SK-MEL-5 (cell line): ENCODE results near the gene NRXN3. TPM values are rescaled to one million over a fixed set of nuclear protein-coding genes. Genes with fewer than 3 reads are reported as not detected.

Source experiments
- DNase-seq: peaks from one replicate; pipeline ENCODE4 v3.0.0-alpha.2; 2016; ENCODE audit warnings: low read depth, low spot score
- in situ Hi-C: cut with HindIII; loops from 2 replicates; pipeline ENCODE4 v1.10.0; 2016; ENCODE audit warnings: low sequenced_read_pairs, high pct_unique_total_duplicates, low pct_unique_long_range_greater_than_20kb
- polyA plus RNA-seq, 2 experiments: library from polyadenylated mRNA; depleted of rRNA; stranded (reverse); fragments of >200 nt; gene quantifications; 2 replicates each; pipeline ENCODE4 v1.2.3, GENCODE V29; 2015
- total RNA-seq: library from RNA; depleted of rRNA; stranded (reverse); fragments of >200 nt; shearing (Covaris generic); gene quantifications from 2 replicates; pipeline ENCODE4 v1.2.3, GENCODE V29; 2014; rRNA removed

Gene NRXN3
- 0.03 and 1.4 TPM in 2 replicates for total RNA-seq
- 1.8 and 4.0 TPM in 2 replicates for polyA plus RNA-seq (2015; cell fraction: cytosol; rRNA removed)
- 4.0 and 4.1 TPM in 2 replicates for polyA plus RNA-seq (2015; cell fraction: nucleus; rRNA removed)

DNA sequence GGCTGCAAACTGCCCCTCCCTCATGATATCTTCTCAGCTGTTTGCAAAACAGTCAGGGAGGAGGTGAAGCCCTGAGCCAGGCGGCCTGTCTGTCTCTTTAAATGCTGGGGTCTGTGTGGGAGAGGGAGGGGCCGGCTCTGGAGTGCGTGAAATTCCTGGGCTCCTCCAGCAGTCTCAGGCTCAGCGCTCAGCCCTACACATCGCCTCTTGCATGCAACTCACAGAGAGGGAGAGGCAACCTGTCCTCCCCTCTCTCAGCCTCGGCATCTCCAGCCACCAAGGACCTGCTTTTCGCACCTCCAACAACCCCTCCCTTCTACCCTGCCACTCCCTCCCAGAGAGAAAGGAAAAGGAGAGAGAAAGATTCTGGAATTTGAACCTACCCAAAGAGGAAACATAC lies at the start of gene NRXN3:
NRXN3 (plus strand) TSS at position 171 of the 400 bp plus-strand sequence. CDS start 72,721 bp downstream, outside the sequence.
- in situ Hi-C loops = no loop called here
- DNase-seq = peak; percentile 30

DNA sequence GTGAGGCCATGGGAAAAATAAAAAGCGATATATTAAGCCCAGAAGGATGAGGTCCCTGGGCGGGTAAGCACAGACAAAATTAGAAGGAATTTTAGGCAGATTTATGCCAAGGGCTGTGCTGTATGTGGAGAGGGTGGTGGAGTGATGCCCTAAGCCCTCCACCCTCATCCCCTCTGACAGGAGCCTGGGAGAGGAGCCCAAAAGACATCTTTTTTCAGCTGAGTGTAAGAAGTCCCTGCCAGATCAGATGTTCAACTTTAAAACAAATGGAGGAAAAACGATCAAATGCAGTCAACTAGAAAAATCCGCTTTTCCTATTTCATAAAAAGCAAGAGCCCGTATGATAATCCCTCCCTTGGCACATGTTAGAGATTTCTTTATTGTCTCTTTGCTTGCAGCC lies 47.7 kb upstream of the NRXN3 start:
- in situ Hi-C loops = no loop called here
- DNase-seq = no peak

DNA sequence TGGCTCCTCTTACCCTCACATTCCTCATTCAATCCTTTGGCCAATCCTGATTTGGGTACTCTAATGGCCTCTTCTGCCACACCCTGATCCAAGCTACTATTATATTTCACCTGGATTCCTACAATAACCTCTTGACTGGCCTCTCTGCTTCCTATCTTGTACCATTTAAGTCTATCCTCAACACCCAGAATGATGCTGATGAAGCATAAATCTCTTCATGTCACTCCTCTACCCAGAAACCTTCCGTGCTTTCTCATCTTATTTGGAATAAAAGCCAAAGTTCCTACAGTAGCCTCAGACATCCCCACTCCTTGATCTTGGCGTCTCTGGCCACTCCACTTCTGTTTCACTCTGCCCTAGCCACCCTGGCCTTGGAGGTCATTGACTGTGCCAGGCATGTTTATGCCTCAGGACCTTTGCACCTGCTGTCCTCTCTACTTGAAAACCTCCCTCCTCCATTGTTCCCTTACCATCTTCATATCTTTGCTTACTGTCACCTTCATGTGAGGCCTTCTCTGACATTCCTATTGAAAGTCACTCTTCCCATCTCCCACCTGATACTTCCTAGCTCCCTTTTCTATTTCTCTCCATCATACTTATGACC lies 46.4 kb upstream of the NRXN3 start:
- in situ Hi-C loops = no loop called here
- DNase-seq = no peak

DNA sequence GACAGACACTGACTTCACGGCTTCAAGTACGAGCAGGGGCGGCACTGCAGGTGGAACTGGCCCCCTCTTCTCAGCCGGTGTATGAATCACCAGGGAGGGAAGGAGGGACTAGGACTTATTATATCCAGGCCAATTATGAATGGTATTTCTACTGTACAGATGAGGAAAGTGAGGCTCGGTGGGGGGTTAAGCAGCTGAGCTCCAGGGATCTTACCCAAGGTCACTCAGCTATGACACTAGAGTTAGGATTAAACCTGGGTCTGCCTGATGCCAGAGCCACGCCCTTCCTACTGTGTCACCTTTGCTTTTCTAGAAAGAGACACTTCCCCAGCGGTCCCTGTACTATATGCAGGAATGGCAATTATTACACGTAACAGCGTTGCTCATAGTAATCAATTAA lies 42.2 kb upstream of the NRXN3 start:
- in situ Hi-C loops = no loop called here
- DNase-seq = no peak

DNA sequence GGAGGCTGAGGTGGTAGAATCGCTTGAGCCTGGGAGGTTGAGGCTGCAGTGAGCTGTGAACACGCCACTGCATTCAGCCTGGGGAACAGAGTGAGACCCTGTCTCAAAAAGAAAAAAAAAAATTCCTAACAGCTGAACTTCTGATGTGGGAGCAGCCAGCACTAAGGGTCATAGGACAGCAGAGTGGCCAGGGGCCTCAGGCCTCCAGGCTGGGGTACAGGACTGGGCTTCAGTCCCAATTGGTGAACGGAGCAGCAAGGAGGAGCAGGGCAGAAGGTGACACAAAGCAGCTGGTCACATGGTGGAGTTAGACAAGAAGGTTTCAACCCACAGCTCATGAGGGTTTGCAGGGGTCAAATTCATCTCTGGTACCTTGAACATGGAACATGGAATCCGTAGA lies 40.8 kb upstream of the NRXN3 start:
- DNase-seq = no peak
- in situ Hi-C loops = no loop called here

DNA sequence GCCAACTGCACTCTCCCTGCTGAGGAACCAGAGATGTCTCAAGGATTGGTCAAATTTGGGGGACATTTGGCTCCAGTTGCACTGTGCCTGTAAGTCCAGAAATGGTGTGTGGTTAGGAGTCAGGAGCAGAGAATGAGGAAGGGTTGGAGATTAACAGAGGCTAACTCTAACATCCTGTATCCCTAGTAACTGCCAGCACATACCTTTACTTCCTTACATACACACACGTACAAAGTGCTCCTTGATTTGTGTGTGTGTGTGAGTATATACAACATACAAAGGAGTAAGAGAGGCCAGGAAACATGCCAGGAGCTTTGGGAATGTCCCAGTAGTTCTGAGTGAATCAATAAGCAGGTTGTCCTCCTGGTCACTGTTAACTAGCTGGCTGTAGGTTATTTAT lies 39.8 kb upstream of the NRXN3 start:
- in situ Hi-C loops = no loop called here
- DNase-seq = no peak

DNA sequence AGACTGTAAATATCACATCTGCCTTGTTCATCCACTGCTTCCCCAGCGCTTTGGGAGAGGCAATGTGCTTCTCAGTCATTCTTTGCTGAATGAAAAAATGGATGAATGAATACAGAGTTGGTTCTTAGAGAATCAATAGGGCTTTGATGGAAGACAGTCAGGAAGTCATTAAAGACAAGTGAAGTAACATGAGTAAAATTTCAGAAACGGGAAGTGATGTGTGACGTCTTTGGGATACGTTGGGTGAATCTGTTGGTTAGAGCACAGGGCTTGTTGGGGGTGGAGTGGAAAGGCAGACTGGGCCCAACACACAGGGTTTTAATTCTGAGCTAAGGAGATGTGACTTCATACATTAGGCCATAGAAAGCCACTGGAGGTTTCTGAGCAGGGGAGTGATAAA lies 39.0 kb upstream of the NRXN3 start:
- peak; percentile 50 for DNase-seq
- in situ Hi-C loops = no loop called here

DNA sequence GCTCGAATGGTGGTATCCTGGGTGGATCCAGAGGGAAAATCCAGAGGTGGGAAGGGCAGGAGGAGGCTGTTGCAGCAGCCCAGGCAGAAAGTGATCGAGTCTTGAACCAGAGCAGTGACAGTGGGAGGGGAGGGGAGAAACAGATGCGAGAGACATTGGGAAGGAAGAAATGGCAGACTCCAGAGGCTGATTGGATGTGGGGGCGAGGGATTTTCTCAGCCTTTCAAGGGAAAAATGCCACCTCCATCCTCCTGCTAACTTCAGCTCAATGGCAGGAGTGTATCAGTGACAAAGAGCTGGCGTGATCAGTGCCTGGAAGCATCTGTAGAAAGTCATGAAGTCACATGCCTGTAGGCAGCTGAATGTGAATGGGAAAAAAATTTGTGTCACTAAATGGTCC lies 38.6 kb upstream of the NRXN3 start:
- in situ Hi-C loops = no loop called here
- no peak for DNase-seq

DNA sequence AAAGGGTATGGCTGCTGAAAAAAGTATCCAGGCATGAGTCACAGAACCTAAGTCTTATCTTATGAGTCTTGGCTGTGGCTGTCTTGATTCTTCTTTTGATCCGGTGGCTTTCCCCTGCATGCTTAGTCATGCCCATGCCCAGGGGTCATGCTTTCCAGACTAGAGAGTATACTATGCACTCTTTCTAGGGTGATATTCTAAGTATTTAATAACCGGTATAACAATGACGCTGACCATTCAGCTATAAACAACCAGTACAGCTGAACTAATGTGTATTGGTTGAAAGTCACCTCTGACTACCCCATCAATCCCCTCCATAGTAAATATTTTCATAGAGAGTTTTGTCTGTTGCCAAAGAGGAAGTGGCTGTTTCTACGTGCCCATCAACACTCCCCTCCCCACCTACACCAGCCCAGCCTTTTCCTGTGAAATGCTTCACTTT lies 34.7 kb upstream of the NRXN3 start:
- peak; percentile 22 for DNase-seq
- in situ Hi-C loops = no loop called here

DNA sequence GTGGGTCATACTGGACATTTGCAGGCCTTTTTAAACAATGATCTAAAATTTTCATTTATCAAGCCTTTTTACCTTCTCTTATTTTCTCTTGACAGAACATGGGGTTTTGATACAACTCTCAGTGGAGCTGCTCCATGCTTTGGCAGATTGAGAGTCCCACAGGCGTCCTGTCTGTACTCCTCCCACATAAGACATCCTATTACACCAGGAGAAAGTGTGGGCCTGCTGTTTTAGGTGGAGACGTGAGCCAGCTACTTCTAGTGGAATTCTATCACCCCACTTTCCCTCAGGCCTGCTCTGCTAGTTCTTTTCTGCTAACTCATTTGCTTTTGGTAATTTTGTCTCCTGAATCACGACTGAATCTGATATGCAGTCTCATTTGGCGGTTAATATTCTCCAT lies 33.5 kb upstream of the NRXN3 start:
- DNase-seq = no peak

DNA sequence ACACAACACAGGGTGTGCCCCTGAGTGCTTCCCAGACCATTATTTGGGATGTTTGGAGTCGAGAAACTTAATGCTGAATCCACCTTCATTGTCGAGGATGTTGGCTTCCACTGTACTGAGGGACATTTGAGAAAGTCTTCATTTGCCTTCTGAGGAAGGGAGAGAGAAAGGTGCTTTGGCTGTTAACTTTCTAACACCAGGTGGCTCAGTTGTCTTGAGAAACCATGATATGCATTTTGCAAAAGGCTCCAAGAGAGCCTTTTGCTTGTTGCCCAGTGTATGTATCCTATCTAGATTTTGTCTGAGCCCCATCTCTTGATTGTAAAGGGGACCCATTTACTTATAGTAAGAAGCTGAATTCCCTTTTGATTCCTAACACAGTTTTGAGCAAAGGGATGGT lies 28.6 kb upstream of the NRXN3 start:
- in situ Hi-C loops = no loop called here
- no peak for DNase-seq

More for the DNA sequence above, 33.5 kb upstream of the NRXN3 start:
- in situ Hi-C loops = no loop called here

DNA sequence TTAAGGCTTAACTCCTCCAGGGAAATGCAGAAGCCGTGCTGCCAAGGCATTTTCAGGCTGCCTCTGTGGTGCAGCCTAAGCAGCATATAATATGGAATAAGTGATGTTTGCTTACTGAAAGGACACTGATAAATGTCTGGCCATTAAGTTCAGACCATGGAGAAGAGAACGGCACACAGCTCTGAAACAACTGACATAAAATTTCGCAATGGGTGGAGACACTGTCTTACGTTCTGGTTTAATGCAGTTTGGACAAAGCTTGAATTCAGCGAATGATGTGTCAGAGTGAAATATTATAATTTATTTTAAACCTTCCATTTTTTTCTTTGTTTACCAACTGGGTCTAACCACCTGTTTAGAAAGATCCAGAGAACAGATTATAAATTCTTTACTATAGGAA lies 27.2 kb upstream of the NRXN3 start:
- in situ Hi-C loops = no loop called here
- no peak for DNase-seq

DNA sequence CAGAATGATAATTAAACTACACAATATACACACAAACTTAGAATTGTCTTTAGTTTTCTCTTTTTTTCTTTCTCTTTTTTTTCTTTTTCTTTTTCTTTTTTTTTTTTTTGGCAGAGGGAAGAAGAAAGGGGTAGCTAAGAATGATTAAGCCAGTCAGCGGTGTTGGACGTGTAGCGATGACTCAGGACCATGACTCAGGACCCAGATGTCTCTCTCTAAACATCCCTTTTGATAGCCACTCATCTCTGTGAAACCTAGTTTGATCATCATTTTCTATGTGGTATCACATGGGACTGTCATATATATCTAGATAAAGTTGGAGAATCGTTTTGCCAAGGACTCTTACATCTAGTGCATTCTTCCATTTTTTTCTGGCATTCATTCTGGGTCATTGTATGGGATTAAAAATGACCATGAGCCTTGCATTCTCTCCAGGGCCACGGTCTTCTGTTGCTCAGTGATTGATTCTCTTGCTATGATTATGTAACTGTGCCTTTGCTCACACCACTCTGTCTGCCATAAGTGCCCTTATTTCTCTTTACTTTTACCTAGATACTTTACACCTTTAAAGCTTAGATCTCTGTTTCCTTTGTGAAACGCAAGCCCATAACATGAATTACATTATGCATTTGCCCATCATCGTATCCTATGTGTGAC lies 26.6 kb upstream of the NRXN3 start:
- in situ Hi-C loops = no loop called here
- DNase-seq = no peak

DNA sequence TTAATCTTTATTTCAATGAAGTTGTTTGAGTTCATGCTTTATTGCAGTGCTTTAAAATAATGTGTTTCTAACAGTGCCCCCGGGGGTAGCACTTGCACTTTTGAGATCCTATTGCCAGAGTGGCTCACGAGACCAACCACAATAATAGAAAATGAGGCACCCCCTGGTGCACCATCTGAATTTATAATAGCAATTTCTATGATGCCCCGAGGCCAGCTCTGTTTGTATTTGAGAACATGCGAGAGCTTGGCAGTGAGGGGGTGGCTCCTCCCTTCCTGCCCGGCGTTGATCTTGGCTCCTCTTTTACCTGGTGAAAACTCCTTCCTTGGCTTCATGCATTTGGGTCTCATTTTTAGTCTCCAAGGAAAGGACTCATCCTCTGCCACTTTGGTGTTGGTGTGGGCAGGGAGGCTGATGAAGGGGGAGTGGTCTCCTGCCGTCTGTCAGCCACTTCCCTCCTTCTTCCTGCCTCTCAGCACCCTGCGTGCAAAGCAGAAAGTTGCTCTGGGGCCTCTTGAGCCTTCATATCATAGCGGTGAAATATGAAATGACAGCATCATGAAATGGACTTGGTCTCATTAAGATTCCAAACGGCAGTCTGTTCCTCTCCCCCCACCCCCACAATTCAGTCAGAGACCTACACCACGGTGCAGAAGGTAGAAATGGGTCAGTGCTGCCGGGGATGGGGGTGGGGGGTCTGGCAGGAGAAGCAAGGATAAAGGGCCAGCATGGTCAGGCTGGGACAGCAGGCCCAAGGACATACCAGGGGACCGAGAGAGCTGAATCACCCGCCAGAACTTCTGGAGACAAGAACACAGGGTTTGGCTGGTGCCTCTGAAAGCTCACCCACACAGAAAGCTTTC lies 17.7 kb upstream of the NRXN3 start:
- in situ Hi-C loops = no loop called here

DNA sequence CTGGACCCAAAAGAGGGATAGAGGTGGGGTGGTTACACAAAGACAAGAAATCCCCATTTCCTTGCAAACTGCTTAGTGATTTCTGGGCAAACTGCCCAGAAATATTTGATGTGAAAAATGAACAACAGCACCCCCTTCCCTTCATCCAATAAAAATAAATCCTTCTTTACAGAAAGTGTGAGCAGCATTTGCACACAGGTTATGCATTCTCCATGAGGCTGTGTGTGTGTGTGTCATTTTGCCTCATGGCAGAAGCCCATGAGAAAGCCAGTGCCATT lies 17.2 kb upstream of the NRXN3 start:
- in situ Hi-C loops = no loop called here
- peak; percentile 30 for DNase-seq

More for the DNA sequence above, 17.7 kb upstream of the NRXN3 start:
- DNase-seq = peak; percentile 22

DNA sequence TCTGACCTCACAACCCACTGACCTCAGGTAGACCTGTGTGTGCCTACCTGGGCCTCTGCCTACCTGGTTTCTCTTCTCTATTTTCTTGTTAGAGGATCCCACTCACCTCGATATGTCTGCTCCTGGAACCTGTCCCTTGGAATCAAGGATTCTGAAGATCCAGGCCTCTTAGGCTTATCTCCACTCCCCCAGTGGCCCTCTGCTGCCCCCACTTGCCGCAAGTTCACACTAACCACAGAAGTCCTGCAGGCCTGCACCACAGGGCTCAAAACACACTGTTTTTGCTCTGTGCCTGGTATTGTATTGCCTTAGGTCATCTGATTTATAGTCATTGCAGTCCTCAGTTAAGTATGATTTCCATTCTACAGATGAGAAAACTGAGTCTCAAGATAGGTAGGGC lies 15.3 kb upstream of the NRXN3 start:
- DNase-seq = peak; percentile 35
- in situ Hi-C loops = no loop called here

DNA sequence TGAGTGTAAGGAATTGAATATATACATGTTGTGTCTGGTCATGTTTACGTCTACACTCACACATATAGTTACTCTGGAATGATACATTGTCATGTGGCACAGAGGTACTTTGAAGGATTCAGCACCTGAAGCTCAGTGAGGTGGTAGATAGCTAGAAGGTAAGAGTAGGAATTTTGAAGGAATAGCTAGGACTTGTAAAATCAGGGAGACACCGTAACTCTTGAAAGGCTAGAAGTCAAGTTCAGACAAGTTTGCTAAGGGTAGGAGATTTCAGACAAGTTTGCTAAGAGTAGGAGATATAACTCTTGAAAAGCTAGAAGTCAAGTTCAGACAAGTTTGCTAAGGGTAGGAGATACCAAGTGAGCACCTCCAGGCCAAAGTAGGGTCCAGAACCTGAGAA lies 14.0 kb upstream of the NRXN3 start:
- no peak for DNase-seq
- in situ Hi-C loops = no loop called here

DNA sequence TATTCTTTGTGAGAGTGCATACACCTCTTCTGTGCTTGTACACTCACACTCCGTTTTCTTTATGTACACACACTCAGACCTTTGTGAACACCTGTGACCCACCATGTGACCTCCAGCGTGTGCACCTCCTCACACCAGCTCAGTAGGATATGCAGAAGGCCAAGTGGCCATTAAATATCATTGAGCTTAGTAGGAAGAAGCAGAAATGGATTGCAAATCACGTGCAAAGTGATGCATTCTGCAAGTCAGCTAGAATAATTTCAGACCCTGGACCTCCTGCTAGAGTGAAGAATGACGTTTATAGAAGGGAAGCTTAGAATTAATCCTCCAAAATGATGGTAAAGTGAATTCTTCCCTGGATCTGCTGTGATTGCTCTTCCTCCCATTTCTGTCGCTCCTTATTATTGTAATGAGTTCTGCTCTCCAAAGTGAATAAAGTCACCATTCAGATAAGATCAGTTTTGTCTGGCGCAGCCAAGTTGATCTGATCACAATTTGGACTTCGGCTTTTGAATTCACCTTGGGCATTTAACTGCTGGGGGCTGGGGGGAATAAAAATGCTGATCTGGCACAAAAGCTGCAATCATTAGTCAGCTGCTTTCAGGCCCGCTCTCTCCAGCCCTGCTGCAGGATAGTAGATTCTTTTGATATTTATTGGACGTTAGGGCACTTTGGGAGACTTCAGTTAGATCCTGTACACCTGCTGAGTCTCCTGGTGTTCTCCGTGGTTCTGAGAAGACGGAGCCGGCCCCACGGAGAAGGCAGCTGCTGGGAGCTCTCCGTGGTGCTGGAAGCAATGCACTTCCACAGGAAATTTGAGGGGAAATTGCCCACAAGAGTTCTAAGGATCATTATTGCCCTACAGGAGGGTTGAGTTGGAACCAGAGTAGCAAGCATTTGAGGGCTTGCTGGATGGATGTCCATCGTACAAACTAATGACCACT lies 12.4 kb upstream of the NRXN3 start:
- peak; percentile 12 for DNase-seq
- in situ Hi-C loops = no loop called here
